ENCODE measurements around the gene ACSL5.
"Not testable (repeated sequence)": the region's sequence is repeated elsewhere in the genome, so short reads cannot be mapped to it uniquely, and the experiment has no call there.

Gene ACSL5

GRCh38 chr10:112461029-112461887, 87.3 kb downstream of the ACSL5 start:
- H3K4me2 ChIP-seq (ENCODE audit: low read length) = no peak overlapping the region
- no peaks in the 10 kb centered on the region for H3K4me1 ChIP-seq (ENCODE audit: insufficient read depth, low read length, severe bottlenecking)
- no peaks in the 10 kb centered on the region for H3K9me2 ChIP-seq (ENCODE audit: low read depth, low read length)
- H3F3A ChIP-seq (ENCODE audit: insufficient read depth, low read length) = no peaks in the 10 kb centered on the region
- H2AFZ ChIP-seq (ENCODE audit: low read length) = no peak overlapping the region
- H3K27me3 ChIP-seq (ENCODE audit: insufficient read depth, low read length) = no peaks in the 10 kb centered on the region
- no peak overlapping the region for H3K4me3 ChIP-seq (ENCODE audit: low read depth, low read length, poor library complexity, severe bottlenecking)
- no peak for TF ChIP-seq CTCF (IDR thresholded peaks at IDR 0.05; ENCODE audit: low read length)
- TF ChIP-seq EZH2 (IDR thresholded peaks at IDR 0.05; ENCODE audit: borderline replicate concordance, low read length) = no peak
- peaks cover 3% of the 10 kb centered on the region; the same call in 1 of the 2 replicates for H3K79me2 ChIP-seq (ENCODE audit: insufficient read depth, low read length)
- no peak overlapping the region for H3K27ac ChIP-seq (ENCODE audit: low read depth, low read length, poor library complexity, severe bottlenecking)
- no peaks in the 10 kb centered on the region for H4K20me1 ChIP-seq (ENCODE audit: insufficient read depth, low read length)
- no peak overlapping the region for H3K9ac ChIP-seq (ENCODE audit: low read length)
- H3K36me3 ChIP-seq (ENCODE audit: insufficient read depth, low read length) = peaks cover 36% of the 10 kb centered on the region
- no peaks in the 10 kb centered on the region for H3K9me3 ChIP-seq (ENCODE audit: low read length)

- H3K9me3 ChIP-seq (ENCODE audit: low read length); H3K27me3 ChIP-seq (ENCODE audit: insufficient read depth, low read length): not testable (repeated sequence)
Observed at GRCh38 chr10:112464074-112464473, 90.2 kb downstream of the ACSL5 start.

GRCh38 chr10:112465299-112465883, 91.5 kb downstream of the ACSL5 start:
- TF ChIP-seq EZH2 (IDR thresholded peaks at IDR 0.05; ENCODE audit: borderline replicate concordance, low read length) = no peak
- TF ChIP-seq CTCF (IDR thresholded peaks at IDR 0.05; ENCODE audit: low read length) = no peak
- H3K4me2 ChIP-seq (ENCODE audit: low read length) = no peak overlapping the region
- no peak overlapping the region for H3K9ac ChIP-seq (ENCODE audit: low read length)
- H3K79me2 ChIP-seq (ENCODE audit: insufficient read depth, low read length) = no peaks in the 10 kb centered on the region
- H3K9me2 ChIP-seq (ENCODE audit: low read depth, low read length) = no peaks in the 10 kb centered on the region
- H3K4me1 ChIP-seq (ENCODE audit: insufficient read depth, low read length, severe bottlenecking) = no peaks in the 10 kb centered on the region
- H3K36me3 ChIP-seq (ENCODE audit: insufficient read depth, low read length) = peaks cover 42% of the 10 kb centered on the region
- H3K27ac ChIP-seq (ENCODE audit: low read depth, low read length, poor library complexity, severe bottlenecking) = no peak overlapping the region
- no peaks in the 10 kb centered on the region for H3K27me3 ChIP-seq (ENCODE audit: insufficient read depth, low read length)
- no peak overlapping the region for H3K4me3 ChIP-seq (ENCODE audit: low read depth, low read length, poor library complexity, severe bottlenecking)
- H3F3A ChIP-seq (ENCODE audit: insufficient read depth, low read length) = no peaks in the 10 kb centered on the region
- H4K20me1 ChIP-seq (ENCODE audit: insufficient read depth, low read length) = no peaks in the 10 kb centered on the region
- no peak overlapping the region for H2AFZ ChIP-seq (ENCODE audit: low read length)
- no peaks in the 10 kb centered on the region for H3K9me3 ChIP-seq (ENCODE audit: low read length)

More at GRCh38 chr10:112464074-112464473, 90.2 kb downstream of the ACSL5 start:
- not testable (repeated sequence) for H4K20me1 ChIP-seq (ENCODE audit: insufficient read depth, low read length); H3K4me1 ChIP-seq (ENCODE audit: insufficient read depth, low read length, severe bottlenecking); H3F3A ChIP-seq (ENCODE audit: insufficient read depth, low read length); H3K27ac ChIP-seq (ENCODE audit: low read depth, low read length, poor library complexity, severe bottlenecking); H2AFZ ChIP-seq (ENCODE audit: low read length); H3K4me2 ChIP-seq (ENCODE audit: low read length); H3K9ac ChIP-seq (ENCODE audit: low read length); H3K79me2 ChIP-seq (ENCODE audit: insufficient read depth, low read length); H3K9me2 ChIP-seq (ENCODE audit: low read depth, low read length); H3K4me3 ChIP-seq (ENCODE audit: low read depth, low read length, poor library complexity, severe bottlenecking)
- peaks cover 42% of the 10 kb centered on the region for H3K36me3 ChIP-seq (ENCODE audit: insufficient read depth, low read length)

All from OCI-LY1 (cell line).